CD4-positive, alpha-beta T cell treated with Interleukin-17A for 1 hour (primary cell): ENCODE measurements around the gene RBM28.
"Not testable (repeated sequence)": the region's sequence is repeated elsewhere in the genome, so short reads cannot be mapped to it uniquely, and the experiment has no call there.

Experiments
- DNase-seq: peaks from one replicate; pipeline ENCODE4 v3.0.0-alpha.2; 2020

Gene RBM28

DNA sequence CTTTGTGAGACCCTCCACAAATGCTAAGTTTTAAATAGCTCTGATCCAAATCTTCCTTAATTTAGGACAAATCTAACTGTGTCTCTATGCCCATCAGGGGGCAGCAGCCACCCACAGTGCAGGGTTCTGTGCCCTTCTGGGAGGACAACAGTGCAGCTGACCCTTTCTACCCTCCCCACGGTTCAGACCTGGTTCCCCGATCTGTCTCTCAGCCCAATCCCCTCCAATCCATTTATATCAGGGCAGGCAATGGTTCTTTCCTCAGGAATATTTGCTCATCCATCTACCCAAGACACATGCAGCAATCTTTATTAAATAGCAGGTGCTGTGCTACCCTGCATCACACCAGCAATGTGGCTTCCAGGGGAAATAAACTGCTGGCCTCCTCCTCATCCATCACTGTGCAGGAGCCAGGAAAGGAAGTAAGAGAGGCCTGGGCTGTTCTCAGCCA, 4.0 kb upstream of the RBM28 start:
- peak; percentile 49 for DNase-seq

DNA sequence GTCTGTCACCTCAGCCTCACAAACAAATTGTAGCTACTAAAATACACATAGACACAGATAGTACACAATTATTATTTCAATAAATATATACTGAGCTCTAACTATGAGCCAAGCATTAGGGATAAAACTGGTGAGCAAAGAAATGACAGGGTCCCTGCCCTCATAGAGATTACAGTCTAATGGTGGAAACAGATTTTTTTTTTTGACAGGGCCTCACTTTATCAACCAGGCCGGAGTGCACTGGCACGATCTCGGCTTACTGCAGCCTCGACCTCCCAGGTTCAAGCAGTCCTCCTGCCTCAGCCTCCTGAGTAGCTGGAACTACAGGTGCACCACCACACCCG, 695 bp upstream of the RBM28 start:
- no peak for DNase-seq

DNA sequence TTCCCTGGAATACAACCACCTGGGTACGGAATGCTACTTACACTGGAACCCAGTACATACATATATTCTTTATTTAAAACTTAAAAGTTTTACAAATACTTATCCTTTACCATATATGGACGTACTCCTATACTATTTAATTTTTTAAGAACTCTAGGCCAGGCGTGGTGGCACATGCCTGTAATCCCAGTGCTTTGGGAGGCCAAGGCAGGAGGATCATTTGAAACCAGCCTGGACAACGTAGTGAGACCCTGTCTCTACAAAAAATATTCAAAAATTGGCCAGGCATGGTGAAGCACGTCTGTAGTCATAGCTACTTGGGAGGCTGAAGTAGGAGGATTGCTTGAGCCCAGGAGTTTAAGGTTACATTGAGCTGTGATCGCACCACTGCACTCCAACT, 2.0 kb downstream of the RBM28 start:
- DNase-seq = no peak

DNA sequence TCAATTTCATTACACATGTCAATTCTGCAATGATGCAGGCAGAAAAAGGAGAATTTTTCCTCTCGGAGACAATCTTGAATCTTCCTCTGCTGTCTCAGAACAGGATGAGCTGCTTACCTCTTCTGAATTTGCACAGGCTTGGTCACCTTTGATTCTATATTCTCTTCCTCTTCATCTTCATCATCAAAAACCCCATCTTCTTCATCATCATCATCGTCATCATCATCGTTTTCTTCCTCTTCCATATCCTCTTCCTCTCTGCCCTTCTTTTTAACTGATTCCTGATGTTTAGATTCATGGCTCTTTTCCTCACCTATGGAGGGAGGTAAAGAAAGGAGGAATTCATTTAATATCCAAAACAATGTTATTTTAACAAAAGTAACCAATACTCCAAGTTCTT, 8.0 kb downstream of the RBM28 start:
- DNase-seq = no peak

DNA sequence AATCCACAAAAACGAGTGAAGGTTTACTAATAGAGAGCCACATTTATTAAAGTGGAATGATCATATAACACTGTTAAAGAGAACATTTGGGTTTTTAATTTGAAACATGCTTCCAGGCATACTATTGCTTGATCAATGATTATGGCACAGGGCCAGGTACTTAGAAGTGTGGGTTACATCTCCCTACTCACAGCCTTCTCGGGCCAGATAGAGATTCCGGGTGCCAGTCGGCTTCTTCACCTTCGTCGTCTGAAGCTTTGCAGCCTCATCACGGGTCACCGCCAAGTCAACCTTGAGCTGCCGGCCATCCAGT, 19.4 kb downstream of the RBM28 start:
- DNase-seq = no peak

DNA sequence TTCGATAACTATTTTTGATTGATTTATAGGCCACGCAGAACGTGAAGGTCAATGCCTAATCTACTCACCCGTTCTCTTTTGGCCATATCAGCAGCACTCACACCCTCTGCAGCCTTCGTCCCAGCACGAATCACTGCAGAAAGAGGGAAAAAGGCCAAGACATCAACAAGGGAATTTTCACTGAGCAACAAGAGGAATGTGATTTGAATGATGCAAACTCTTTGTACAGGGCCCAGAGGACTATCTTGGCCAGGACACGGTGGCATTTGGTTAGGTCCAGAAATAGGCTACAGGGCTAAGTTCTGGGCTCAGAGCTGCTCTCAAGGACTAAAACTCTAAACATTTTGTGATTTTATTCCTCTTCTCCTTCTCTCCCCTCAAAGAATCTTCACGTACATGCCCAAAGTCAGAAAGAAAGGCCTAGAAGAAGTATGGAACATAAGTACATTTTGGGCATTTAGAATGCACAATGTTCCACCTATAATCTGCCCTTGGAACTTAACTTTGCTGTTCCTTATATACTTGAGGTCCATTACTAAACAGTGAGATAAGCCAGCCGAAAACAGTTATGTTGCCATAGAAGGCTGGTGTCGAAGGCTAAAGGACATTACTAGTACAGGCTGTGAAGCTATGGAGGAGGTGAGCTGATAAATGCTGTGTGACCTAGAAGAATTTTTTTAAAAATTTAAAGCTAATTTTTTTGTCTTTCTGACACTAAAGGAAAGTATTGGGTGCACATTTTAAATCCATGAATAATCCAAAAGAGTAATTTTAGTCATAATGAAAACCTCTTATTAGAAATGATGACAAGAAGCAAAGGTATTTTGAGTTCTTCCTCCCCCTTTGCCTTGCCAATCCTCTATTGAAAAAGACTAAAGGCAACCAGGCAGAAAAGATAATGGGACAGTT, 20.0 kb downstream of the RBM28 start:
- no peak for DNase-seq

DNA sequence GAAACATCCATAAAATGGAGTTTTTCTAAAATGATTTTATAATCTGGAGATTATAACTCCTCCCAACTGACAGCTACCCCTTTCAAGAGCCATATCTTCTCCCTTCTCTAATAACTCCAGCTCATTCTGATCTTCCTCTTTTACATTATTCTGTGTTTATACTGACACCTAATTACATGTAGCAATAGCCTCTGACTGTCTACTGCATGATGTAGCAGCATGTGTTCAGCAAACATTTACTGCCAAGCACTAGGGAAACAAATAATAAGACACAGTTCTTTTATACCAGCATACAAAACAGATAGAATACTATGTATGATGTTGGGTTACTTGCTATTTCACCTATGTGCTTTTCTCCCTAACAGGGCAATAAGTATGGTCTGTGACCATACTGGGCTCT, 20.7 kb downstream of the RBM28 start:
- no peak for DNase-seq

DNA sequence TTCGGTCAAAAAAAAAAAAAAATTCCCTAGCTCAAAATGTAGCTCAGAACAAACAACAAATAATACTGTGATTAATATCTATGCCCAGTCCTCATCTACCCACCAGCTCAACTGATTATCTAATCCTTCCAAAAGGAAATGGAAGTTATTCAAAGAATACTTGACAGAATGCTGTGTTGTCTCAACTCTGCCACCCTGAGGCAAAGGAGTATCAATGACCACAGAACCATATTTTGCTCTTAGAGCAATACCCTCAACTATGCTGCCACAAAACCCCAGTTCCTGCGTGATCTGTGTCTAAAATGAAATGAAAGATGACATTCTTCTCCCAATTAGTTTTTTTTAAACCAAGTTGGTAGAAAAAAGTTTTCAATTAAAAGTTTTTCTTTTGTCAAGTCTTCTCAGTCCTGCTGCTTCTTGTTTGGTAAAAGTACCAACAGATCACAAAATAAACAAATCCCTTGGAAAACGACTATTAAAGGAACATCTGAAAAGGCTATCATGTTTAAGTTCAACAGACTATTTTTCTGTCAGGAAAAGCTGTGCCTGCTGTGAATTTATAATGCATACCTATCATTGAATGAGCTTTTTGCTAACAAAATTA, 21.6 kb downstream of the RBM28 start:
- DNase-seq = peak; percentile 50

DNA sequence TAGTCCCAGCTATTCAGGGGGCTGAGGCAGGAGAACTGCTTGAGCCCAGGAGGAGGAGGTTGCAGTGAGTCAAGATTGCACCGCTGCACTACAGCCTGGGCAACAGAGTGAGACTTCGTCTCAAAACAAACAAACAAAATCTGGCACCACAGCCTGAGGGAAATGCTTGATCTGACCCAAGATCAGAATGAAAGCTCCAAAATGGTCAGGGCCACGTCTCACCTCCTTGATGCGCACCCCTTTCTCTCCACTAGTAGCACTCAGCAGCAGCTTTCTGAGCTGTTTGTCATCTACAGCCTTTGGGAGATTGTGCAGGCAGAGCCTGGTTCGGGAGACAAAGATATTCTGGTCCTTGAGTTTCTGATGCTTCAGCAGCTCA, 22.7 kb downstream of the RBM28 start:
- DNase-seq = no peak

DNA sequence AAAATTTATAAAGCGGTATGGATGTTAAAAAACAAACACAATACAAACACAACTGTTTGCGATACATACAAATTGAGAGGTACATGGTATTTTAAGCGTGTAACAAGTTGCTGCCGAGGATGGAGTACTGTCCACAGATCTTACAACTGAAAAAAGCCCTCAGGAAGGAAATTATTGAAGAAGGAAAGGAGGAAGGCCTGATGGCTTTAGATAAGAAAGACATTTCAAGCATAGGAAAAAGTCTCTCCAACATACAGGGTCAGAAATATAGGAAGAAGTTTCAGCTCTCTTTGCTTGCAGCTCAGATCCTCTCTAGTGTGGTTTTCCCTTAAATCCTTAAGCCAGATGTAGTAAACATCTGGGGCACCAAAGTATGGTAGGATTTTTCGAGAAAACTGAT, 25.0 kb downstream of the RBM28 start:
- DNase-seq = no peak

DNA sequence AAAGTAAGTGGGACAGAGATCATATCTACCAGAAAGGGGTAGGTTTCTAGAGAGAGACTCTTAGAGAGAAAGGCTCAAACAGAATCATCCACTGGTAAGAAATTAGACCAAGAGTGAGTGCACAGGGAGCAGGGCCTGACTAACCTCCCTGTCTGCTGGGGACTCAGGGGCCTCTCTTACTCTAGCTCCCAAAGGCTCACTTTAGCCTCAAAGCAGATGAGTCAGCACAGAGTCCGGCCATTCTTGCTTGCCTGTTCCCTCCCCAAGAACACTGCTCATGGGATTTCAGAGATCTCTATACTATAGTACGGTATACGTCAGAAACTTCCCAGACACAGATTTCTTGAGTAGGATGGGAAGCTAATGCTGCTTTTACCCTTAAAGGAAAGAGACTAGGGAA, 32.7 kb downstream of the RBM28 start:
- no peak for DNase-seq

DNA sequence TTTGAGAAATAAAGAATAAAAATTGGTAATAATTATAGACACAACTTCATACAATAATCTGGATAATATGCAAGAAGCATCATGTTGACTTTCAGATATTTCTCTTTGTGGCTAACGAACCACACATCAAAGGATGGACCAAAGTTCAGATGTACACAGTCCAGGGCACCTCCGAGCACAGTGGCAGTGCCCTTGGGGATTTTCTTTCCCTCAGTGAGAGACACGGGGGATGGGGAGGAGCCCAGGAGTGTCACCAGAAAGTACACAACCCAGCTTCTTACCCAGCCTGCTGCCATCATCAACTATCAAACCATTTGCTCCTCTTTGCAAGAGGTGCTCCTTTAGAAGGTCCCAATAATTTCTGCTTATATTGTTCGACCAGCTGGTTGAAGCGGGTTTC, 33.2 kb downstream of the RBM28 start:
- no peak for DNase-seq

DNA sequence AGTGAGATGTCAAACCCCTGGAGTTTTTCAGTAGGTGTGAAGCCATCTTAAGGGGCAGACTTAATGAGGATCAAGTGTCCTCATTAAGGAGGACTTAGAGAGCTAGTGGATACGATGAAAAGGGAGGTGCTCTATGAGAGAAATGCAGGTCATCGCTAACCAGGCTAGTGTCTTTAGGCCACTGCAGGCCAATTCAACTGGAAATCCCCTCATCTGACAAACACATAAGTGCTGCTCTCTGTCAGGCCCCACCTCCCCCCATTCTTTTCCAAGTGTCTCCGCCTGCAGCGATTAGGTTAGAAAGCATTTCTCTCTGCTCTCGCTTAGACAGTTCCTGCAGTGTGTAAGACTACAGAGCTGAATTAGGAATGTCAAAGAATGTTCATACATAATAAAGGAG, 33.7 kb downstream of the RBM28 start:
- DNase-seq = no peak

DNA sequence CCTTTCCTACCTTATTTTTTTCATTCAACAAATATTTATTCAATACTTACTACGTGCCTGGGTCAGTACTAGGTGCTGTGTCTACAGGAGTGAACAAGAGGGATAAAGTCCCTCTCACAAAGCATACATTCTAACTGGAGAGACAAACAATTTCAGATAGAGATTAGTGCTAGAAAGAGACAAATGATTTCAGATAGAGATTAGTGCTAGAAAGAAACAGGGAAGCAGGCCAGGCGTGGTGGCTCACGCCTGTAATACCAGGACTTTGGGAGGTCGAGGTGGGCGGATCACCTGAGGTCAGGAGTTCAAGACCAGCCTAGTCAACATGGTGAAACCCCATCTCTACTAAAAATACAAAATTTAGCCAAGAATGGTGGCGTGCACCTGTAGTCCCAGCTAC, 34.6 kb downstream of the RBM28 start:
- no peak for DNase-seq

DNA sequence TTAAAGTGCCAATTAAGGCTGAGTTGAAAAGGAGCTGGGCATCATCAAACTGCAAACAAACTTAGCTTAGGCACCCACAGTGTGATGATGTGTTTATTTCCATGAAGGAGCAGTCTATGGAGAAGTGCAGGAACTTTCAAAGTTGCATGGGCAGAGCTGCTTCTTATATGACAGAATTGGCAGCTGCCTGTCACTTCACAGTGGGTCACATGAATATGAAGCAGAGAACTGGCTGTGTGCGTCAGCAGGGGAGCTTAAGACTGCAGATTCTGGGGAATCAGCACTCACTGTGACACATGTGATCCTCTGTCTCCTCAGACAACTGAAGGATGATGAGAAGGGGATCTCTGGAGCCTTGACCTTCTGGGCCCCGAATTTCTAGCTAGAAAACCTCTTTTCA, 36.6 kb downstream of the RBM28 start:
- no peak for DNase-seq

DNA sequence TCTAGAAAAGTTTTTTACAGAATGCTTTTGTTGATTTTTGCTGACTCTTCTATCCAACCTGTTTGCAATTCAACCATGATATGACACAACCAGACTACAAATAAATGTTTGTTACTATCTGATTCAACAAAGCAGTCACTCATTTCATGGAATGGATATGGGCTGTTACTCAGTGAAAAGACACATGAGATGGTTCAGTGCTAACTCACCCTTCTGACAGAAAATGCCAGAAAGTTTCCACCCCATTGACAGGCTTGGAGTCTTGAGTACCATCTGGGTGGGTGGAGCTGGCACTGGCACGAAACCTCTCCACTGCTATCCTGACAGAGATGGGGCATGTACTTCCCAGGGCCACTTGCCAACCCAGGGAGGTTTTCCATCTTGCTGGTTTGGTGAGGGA, 39.5 kb downstream of the RBM28 start:
- no peak for DNase-seq

DNA sequence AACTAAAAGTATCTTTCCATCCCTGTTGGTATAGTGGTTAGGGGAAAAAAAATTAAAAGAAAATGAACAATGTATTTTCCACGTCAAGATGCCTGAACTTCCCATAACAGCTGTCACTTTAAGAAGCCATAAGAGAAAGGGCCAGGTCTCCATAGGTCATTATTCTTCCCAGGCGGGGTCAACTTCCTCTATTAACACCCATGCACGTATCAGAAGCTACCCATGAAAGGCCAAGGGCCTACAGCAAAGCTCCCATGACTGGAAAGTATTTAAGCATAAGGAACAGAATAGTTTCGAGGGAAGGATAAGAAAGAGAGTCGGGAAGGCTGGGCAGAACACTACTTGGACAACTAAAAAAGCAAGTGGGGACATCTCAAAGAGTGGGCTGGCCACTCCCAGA, 40.1 kb downstream of the RBM28 start:
- no peak for DNase-seq

DNA sequence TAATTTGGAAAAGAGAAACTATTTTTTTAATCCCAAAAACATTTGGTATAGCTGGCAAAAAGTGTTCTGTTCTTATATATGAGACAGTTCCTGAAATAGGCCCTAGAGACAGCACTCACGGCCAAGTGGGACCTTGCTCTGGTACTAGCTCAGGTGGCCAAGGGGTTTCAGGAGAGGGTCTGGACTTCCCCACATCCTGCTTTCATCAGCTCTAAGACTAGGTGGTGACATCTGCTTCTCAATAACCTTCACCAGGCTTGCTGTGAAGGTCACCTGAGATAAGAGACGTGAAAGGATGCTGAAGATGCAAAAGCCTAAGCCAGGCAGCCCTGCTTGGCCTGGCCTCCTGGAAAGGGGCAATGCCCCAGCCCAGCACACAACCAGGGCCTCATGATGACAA, 40.6 kb downstream of the RBM28 start:
- no peak for DNase-seq

DNA sequence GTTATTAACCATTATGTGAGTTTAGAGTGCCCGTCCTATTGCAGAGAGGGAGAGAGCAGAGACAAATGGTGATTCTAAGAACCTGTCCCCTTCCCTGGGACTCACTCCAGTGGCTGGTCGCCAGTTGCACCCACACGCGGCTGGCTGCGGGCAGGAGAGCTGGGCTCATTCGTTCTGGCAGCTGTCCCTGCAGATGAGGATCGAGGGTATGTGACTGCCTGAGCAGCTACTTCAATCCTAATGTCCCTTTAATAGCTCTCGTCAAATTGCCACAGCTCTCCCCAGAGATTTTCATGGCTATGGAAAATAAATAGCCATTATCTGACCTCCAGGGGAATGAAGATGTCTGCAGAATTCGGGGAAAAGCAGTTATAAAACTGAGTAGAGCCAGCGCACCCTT, 41.6 kb downstream of the RBM28 start:
- DNase-seq = no peak

DNA sequence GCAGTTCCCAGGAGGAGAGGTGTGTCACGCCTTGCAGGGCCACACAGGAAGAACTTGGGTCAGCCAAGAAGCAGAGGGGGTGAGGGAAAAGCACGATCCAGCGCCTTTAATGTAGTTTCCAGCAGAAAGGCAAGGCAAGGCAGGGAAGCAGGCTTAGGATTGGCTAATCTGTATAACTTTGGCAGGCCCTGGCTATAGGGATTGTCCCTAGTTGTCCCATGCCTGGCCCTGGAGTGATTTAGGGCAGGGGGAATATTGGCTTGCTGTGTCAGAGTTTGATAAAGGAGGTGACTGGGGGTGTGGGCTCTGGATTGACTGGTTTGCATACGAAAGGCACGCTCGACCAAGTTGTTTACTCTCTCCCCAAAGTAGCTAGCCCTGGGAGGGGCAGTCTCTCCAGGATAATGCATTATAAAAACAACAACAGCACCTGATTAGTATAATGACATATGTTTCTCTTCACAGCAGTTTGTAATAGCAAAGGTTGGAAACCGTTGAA, 44.5 kb downstream of the RBM28 start:
- no peak for DNase-seq

DNA sequence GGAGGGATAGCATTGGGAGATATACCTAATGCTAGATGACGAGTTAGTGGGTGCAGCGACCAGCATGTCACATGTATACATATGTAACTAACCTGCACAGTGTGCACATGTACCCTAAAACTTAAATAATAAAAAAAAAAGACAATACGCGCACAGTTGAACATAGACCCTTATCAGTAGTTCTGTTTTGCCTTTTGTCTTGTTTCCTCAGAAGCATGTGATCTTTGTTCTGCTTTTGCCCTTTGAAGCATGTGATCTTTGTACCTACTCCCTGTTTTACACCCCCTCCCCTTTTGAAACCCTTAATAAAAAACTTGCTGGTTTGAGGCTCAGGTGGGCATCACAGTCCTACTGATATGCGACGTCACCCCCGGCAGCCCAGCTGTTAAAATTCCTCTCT, 45.7 kb downstream of the RBM28 start:
- DNase-seq = not testable (repeated sequence)

DNA sequence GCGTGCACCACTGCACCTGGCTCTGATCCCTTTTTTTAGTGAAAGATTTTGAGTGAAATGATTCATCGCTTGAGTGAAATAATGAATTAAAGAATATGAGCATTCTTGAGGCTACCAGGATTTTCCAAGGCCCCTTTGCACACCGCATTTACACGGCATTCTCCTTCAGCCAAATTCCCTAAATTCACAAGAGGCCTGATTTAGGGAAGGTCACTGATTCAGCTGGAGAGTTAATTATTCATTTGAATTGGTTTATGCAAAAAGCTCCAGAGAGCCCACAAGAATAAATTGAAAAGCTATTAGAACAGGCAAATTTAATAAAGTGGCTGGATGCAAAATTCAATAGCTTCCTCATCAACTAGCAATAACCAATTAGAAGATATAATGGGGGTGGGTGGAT, 56.2 kb downstream of the RBM28 start:
- DNase-seq = no peak

DNA sequence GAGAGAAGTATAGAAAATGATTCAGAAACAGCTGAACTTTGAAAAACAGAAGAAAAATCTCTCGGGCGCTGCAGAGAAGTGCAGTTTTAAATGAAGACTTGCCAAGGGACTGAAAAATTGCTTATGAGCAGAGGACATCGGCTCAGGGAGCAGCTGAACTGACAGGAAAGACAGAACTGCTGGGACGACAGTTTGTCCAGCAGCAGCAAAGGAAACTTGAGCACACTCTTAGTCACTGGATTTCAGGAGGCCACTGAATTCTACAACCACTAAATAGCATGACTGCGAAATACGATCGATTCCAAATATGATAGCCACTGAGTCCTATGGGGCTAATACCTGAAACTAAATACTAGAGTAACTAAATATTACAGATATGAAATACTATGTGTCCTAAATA, 59.6 kb downstream of the RBM28 start:
- DNase-seq = no peak

DNA sequence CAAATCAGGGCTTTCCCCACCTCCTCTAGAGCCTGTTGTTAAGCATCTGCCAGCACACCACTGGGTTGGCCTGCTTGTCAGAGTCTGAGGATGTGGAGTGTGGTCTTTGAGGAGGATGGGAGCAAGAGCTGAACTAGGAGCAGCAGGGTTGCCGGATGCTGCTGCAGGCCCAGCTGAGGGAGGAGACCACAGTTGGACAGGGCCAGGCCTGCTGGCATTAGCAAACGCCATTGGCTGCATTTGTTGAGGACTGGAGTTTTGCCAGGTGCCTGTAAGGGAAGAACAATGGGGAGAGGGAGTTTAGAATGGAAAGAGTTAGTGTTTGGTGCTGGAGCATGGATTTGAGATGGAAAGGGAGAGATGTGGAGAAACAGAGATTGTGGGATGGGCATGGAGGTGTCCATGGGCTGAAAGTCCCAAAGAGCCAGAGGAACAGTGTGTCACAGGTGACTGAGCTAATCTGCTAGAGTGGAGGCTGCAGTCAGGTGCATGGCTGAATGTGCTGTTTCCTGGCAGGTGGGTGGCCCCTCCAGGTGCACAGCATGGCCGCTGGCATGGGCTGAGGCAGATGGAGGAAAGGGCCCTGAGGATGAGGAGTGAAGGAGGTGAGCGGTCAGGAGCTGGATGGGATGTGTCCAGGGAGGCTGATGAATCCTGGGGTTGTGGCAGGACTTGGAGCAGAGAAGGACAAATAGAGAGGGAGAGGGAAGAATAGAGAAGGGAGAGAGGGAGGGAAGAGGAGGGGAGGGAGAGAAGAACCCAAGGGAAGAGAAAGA, 61.9 kb downstream of the RBM28 start:
- DNase-seq = no peak
